Osteocyte (in vitro differentiated cells): Measurements from ENCODE around the gene PTPN2. TPM values are rescaled to one million over a fixed set of nuclear protein-coding genes. Genes with fewer than 3 reads are reported as not detected.

ENCODE experiments used
- DNase-seq: peaks from one replicate; pipeline ENCODE4 v3.0.0; 2021; ENCODE audit warnings: mixed read lengths; ENCODE audit not compliant: unreplicated experiment; ENCODE audit errors: extremely low spot score
- H3K27ac Mint-ChIP-seq: one replicate; pipeline ENCODE4 v1.8.0; 2021; ENCODE audit warnings: mild to moderate bottlenecking, mixed read lengths; ENCODE audit not compliant: unreplicated experiment
- H3K27me3 Mint-ChIP-seq: one replicate; pipeline ENCODE4 v1.8.0; 2021; ENCODE audit warnings: mixed read lengths; ENCODE audit not compliant: unreplicated experiment
- H3K36me3 Mint-ChIP-seq: one replicate; pipeline ENCODE4 v1.8.0; 2021; ENCODE audit warnings: mixed read lengths; ENCODE audit not compliant: unreplicated experiment
- H3K4me1 Mint-ChIP-seq: one replicate; pipeline ENCODE4 v1.8.0; 2021; ENCODE audit warnings: mixed read lengths; ENCODE audit not compliant: unreplicated experiment
- H3K4me3 Mint-ChIP-seq: one replicate; pipeline ENCODE4 v1.8.0; 2021; ENCODE audit warnings: mild to moderate bottlenecking, moderate library complexity, mixed read lengths; ENCODE audit not compliant: unreplicated experiment
- H3K9me3 Mint-ChIP-seq: one replicate; pipeline ENCODE4 v1.8.0; 2021; ENCODE audit warnings: mixed read lengths; ENCODE audit not compliant: unreplicated experiment
- CTCF ChIP-seq: fragments of 200-600 bp; sonication (generic); IDR thresholded peaks from 2 replicates; pipeline ENCODE4 v1.5.0; 2021; ENCODE audit warnings: antibody characterized with exemption, mild to moderate bottlenecking, moderate library complexity
- total RNA-seq: library from RNA; stranded (reverse); gene quantifications from 2 replicates; pipeline ENCODE4 v1.2.1, GENCODE V29; 2021

Gene PTPN2
- total RNA-seq, 1 donor from 2014 or later: 28.6 TPM

GRCh38 chr18:12819322-12819721 is 64.7 kb downstream of the PTPN2 start:
- DNase-seq: no peak

GRCh38 chr18:12818243-12818642 is 65.8 kb downstream of the PTPN2 start:
- no peak overlapping the region for H3K4me3 Mint-ChIP-seq
- no peak for DNase-seq
- peaks cover 29% of the 10 kb centered on the region for H3K36me3 Mint-ChIP-seq
- H3K27ac Mint-ChIP-seq: no peak overlapping the region
- no peak for TF ChIP-seq CTCF
- H3K4me1 Mint-ChIP-seq: peaks cover 17% of the 10 kb centered on the region
- H3K27me3 Mint-ChIP-seq: no peaks in the 10 kb centered on the region
- no peaks in the 10 kb centered on the region for H3K9me3 Mint-ChIP-seq

More at GRCh38 chr18:12819322-12819721, 64.7 kb downstream of the PTPN2 start:
- Mint-ChIP-seq H3K9me3 (no peaks in the 10 kb centered on the region), H3K4me3 (no peak overlapping the region), H3K27me3 (no peaks in the 10 kb centered on the region), H3K27ac (no peak overlapping the region), H3K4me1 (peaks cover 17% of the 10 kb centered on the region), H3K36me3 (peaks cover 27% of the 10 kb centered on the region)
- no peak for TF ChIP-seq CTCF

DNA sequence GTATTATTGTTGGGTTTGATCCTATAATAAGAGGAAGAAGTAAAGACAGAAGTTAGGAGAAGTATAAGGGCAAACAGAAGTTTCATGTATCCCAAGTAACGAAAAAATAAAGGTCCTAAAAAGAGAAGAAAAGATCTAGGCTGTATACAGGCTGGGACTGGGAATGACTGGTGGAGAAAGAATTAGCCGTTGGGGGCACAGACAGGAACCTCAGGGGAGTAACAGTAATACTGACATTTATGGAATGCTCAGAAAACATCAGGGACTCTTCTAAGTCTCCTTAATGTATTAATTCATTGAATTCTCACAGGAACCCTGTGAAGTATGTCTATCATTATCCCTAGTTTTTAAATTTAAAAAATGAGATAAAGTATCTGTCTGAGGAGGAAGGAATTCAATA is 67.6 kb downstream of the PTPN2 start:
- Mint-ChIP-seq H3K36me3 (peaks cover 23% of the 10 kb centered on the region), H3K9me3 (no peaks in the 10 kb centered on the region), H3K4me3 (no peak overlapping the region), H3K27ac (no peak overlapping the region), H3K4me1 (peaks cover 17% of the 10 kb centered on the region), H3K27me3 (no peaks in the 10 kb centered on the region)
- DNase-seq: no peak
- no peak for TF ChIP-seq CTCF

DNA sequence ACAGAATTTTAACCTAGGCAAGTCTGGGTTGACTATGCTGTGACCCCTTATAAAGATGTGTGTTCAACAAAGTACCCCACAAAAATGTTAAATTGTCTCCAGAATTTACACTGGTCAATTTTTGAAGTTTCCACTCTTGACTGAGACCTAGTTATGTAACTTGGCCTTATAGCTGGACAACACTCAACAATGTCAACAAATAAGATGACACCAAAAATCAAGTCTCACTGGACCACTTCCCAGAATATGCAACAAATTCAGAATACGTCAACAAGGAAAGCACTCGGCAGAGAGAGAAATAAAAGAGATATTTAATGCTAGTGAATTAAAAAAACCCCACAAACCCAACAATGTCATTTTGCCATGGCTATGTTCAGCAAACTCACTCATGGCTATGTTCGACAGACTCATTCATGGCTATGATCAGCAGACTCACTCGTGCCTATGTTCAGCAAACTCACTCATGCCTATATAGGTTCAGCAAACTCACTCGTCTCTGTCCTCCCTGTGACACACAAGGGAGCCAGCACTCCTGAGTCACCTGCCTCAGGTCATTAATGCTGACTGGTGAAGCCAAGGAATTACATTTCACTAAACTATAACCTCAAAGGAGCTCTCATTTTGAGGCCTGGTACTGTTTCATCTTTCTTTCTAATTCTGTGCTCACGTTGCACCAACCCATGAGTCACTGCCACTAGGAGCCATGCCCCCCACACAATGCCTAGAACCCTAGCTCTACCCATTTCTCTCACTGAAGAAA is 72.7 kb downstream of the PTPN2 start:
- Mint-ChIP-seq H3K4me1 (peaks cover 2% of the 10 kb centered on the region), H3K4me3 (no peak overlapping the region), H3K27ac (no peak overlapping the region), H3K27me3 (no peaks in the 10 kb centered on the region), H3K36me3 (peaks cover 27% of the 10 kb centered on the region), H3K9me3 (peaks cover 5% of the 10 kb centered on the region)
- no peak for TF ChIP-seq CTCF
- no peak for DNase-seq

- no peaks in the 10 kb centered on the region for H3K4me1 Mint-ChIP-seq
- H3K27ac Mint-ChIP-seq: no peak overlapping the region
- TF ChIP-seq CTCF: no peak
- no peak for DNase-seq
- H3K36me3 Mint-ChIP-seq: peaks cover 34% of the 10 kb centered on the region
- no peak overlapping the region for H3K4me3 Mint-ChIP-seq
- H3K9me3 Mint-ChIP-seq: peaks cover 23% of the 10 kb centered on the region
- no peaks in the 10 kb centered on the region for H3K27me3 Mint-ChIP-seq
Observed at GRCh38 chr18:12803069-12803936, 80.7 kb downstream of the PTPN2 start.
